Spleen (tissue), 13 donors: Measurements from ENCODE around the gene IKZF3. TPM values are rescaled to one million over a fixed set of nuclear protein-coding genes. Genes with fewer than 3 reads are reported as not detected.
A peak's percentile ranks its signal among the peaks of the same experiment; 100 is the strongest.

Experiments
- DNase-seq: peaks from one replicate; pipeline ENCODE4 v3.0.0-alpha.2; 2020
- H3K27ac ChIP-seq, 8 donors: fragments of 200-600 bp; sonication (generic) in 7 of 8; 1 replicate in 4 of 8; 2 replicates in 4 of 8; pipeline versions ENCODE4 v1.5.0 to v1.8.0; 2016 to 2021; ENCODE audit warnings: inconsistent platforms in 4 of 8, mild to moderate bottlenecking in 4 of 8, moderate library complexity in 1 of 8
- H3K27me3 ChIP-seq, 7 donors: fragments of 200-600 bp; sonication (generic) in 6 of 7; replicated peaks in 1 of 7; 1 replicate in 4 of 7; 2 replicates in 3 of 7; pipeline versions ENCODE4 v1.5.0 to v1.8.0; 2016 to 2021; ENCODE audit warnings: inconsistent platforms in 3 of 7, mild to moderate bottlenecking in 1 of 7
- H3K36me3 ChIP-seq, 6 donors: fragments of 200-600 bp; sonication (generic) in 5 of 6; 1 replicate in 4 of 6; 2 replicates in 2 of 6; pipeline versions ENCODE4 v1.5.0 to v1.8.0; 2016 to 2021; ENCODE audit warnings: inconsistent platforms in 2 of 6
- H3K4me1 ChIP-seq, 6 donors: fragments of 200-600 bp; sonication (generic) in 5 of 6; 1 replicate in 3 of 6; 2 replicates in 3 of 6; pipeline versions ENCODE4 v1.5.0 to v1.8.0; 2016 to 2021; ENCODE audit warnings: inconsistent platforms in 3 of 6
- H3K4me3 ChIP-seq, 8 donors: fragments of 200-600 bp; sonication (generic) in 7 of 8; 1 replicate in 4 of 8; 2 replicates in 4 of 8; pipeline versions ENCODE4 v1.5.0 to v1.8.0; 2016 to 2021; ENCODE audit warnings: inconsistent platforms in 4 of 8, mild to moderate bottlenecking in 4 of 8, moderate library complexity in 2 of 8
- H3K9me3 ChIP-seq, 8 donors: fragments of 200-600 bp; sonication (generic) in 7 of 8; 1 replicate in 4 of 8; 2 replicates in 4 of 8; pipeline versions ENCODE4 v1.5.0 to v1.8.0; 2016 to 2021; ENCODE audit warnings: inconsistent platforms in 4 of 8
- POLR2A ChIP-seq, 3 donors: fragments of 450-650 bp; IDR thresholded peaks; one replicate each; pipeline ENCODE4 v1.5.1; 2017; ENCODE audit warnings: antibody characterized with exemption in 3 of 3, mild to moderate bottlenecking in 1 of 3
- POLR2AphosphoS5 ChIP-seq, 3 donors: sonication (generic); formaldehyde crosslinking; IDR thresholded peaks; one replicate each; pipeline ENCODE4 v1.5.1; 2017; ENCODE audit warnings: antibody characterized with exemption in 3 of 3
- WGBS, 5 donors: extraction: QIAGEN DNeasy Blood & Tissue Kit in 3 of 5; methylation state at CpG; one replicate each; pipeline versions ENCODE4 v1.1.5 to v1.1.7; 2013 to 2018; 5-methylcytosine and 5-hydroxymethylcytosine counted together
- intact Hi-C: fragments of 100-400 bp; cut with DNase I; formaldehyde crosslinking; loops from one replicate; pipeline ENCODE4 v1.15.0; 2023; ENCODE audit warnings: low total_unique reads
- long read RNA-seq, 2 donors: transcript quantifications; one replicate each; lab custom pipeline, GENCODE V29; 2026
- polyA plus RNA-seq, 3 donors: library from polyadenylated mRNA; stranded (reverse); fragments of 200-250 nt; gene quantifications; one replicate each; pipeline ENCODE4 v1.2.1, GENCODE V29; 2013
- total RNA-seq, 7 donors: library from RNA; depleted of rRNA in 3 of 7; stranded (reverse); fragments of >200 nt in 3 of 7; fragmentation: NEBNext Ultra II Directional in 4 of 7; extraction: Animal tissue kit (Norgen Biotek cat#: 25700) in 4 of 7; gene quantifications; one replicate each; pipeline versions ENCODE4 v1.1.0 to v1.2.1, GENCODE V29; 2016 to 2021
- TF ChIP-seq, protein P1 (sequence below), 11 experiments: fragments of 200-600 bp in 7 of 11; fragments of 450-650 bp in 4 of 11; sonication (generic) in 4 of 11; IDR thresholded peaks in 8 of 11; conservative IDR thresholded peaks in 3 of 11; 1 replicate in 7 of 11; 2 replicates in 4 of 11; pipeline versions ENCODE4 v1.4.0 to v1.8.0; 2016 to 2021; ENCODE audit warnings: antibody characterized with exemption in 11 of 11, inconsistent platforms in 4 of 11, mild to moderate bottlenecking in 1 of 11
- donor health status: healthy with polysubstance abuse.
- donor health status: DM: no; HTN: no; CAD: no; lungs with moderate emphysema.
- donor health status: DM: no; HTN: no; CAD: no.
- donor health status: Bipolar disorder and iron deficiency.
- donor health status: healthy.
- donor health status: DM: no; HTN: no; CAD: no.
- donor health status: DM: yes; HTN: yes; CAD: no.

The IKZF3 gene
- total RNA-seq (100 to 1,000 TPM in 1 of 7 donors, 10 to 100 TPM in 6; 79.1 to 132 (median 86.4) TPM), polyA plus RNA-seq (10 to 100 TPM; 17.5 to 33.3 (median 27.8) TPM)
- long read RNA-seq, donor 1, full-length matches to known transcripts: 3 of 3 reads
- long read RNA-seq, donor 1, partial matches to known transcripts: 0 of 3 reads
- long read RNA-seq, donor 1, other reads (novel, unspliced or antisense): 0 of 3 reads
- long read RNA-seq, donor 2: 0 reads

DNA sequence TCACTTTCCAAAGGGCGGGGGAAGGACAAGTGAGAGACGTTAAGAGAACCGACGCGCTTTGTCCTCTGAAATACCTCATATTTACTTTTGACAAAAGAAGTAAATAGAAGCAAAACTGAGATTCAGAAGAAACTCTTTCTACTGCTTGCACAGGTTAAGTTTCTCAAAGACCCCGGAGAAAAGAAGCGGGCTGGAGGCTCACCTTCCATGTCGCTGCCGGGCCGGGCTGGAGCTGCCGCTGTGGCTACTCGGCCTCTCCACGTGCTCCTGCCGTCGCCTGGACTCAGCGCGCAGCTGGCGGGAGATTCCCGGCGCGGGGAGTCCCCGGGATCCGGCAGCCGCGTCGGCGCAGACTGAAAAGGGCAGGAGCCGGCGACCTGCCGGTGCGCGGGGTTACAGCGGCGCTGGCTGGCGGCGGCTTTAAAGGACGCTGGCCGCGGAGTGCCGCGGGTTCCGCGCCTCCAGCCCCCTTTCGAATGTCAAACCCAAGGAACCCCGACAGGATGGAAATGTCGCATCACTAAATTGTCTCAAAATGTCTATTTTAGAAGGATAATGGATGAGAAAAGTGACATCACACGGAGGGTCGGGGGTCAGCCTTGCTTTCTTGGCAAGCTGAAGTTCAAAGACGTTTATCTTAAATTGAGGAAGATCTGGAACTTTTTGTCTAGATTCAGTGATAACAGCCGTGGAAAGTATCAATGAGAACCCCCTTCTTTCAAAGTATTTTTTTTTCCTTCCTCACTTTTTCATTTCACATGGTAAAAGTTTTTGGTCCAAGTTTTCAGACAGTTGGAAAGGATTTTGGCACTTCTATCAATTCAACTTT, at the start of gene IKZF3:
Gene IKZF3, minus strand, starts transcription at position 395 of the 829 bp plus-strand sequence. Its CDS starts 186 bp downstream, at position 209.
- 2 to 7% (median 2%) methylated on average over 33 to 50 of the region's 50 CpGs for WGBS, 5 donors
- Histone ChIP-seq H3K4me1 (peaks cover 0 to 74% (median 41%) of the 10 kb centered on the region in 6 donors), H3K27ac (peak within 1 kb of the TSS; percentile 72 to 93 (median 86)), H3K4me3 (peak within 1 kb of the TSS; percentile 37 to 72 (median 43)), H3K9me3 (peaks cover 0 to 10% (median 0%) of the 10 kb centered on the region in 8 donors), H3K27me3 (peaks cover 0 to 86% (median 34%) of the 10 kb centered on the region in 7 donors), H3K36me3 (no peaks in the 10 kb centered on the region)
- TF ChIP-seq POLR2AphosphoS5 (IDR thresholded peaks at IDR 0.05): peak; percentile 78 to 89 (median 84)
- no peak for TF ChIP-seq POLR2A (IDR thresholded peaks at IDR 0.05)
- TF ChIP-seq, protein P1, sequence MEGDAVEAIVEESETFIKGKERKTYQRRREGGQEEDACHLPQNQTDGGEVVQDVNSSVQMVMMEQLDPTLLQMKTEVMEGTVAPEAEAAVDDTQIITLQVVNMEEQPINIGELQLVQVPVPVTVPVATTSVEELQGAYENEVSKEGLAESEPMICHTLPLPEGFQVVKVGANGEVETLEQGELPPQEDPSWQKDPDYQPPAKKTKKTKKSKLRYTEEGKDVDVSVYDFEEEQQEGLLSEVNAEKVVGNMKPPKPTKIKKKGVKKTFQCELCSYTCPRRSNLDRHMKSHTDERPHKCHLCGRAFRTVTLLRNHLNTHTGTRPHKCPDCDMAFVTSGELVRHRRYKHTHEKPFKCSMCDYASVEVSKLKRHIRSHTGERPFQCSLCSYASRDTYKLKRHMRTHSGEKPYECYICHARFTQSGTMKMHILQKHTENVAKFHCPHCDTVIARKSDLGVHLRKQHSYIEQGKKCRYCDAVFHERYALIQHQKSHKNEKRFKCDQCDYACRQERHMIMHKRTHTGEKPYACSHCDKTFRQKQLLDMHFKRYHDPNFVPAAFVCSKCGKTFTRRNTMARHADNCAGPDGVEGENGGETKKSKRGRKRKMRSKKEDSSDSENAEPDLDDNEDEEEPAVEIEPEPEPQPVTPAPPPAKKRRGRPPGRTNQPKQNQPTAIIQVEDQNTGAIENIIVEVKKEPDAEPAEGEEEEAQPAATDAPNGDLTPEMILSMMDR (IDR thresholded peaks at IDR 0.05 in 8 of 11, conservative IDR thresholded peaks at IDR 0.05 in 3 of 11): peak in 9 of 11 experiments; percentile 8 to 49 (median 34)
- DNase-seq: peak; percentile 93
- intact Hi-C loops: loop anchor here (10.0 kb wide), 2 partner anchors 109 to 239 kb away; partner anchors contain the start of gene PPP1R1B

DNA sequence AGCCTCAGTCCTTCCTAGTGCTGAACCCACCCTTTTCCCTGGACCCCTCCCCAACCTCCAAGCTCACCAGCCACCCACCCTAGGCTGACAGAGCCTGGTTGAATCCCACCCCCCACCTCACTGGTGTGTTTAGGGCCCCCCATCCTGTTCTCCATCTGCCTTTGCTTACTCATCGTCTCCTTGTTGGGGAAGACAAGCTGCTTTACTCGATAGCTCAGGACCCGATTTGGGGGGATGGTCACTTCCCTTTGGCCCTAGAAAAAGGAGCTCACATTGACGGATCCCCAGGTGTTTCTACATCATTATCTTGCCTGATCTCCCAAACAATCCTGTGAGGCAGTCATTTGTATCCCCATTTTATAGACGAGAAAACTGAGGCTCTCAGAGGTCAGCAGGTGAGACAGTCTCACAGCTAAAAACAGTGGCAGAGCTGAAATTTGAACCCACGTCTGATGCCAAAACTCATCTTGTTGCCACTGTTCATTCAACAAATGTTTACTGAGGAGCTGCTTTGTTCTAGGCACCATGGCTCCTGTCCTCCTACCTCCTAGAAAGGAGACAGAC, 44.8 kb upstream of the IKZF3 start:
- Histone ChIP-seq H3K27ac (no peak overlapping the region), H3K9me3 (no peaks in the 10 kb centered on the region), H3K4me1 (peaks cover 0 to 3% (median 0%) of the 10 kb centered on the region in 6 donors), H3K4me3 (no peak overlapping the region), H3K27me3 (no peaks in the 10 kb centered on the region), H3K36me3 (peaks cover 0 to 85% (median 24%) of the 10 kb centered on the region in 6 donors)
- 89 to 96% (median 95%) methylated on average over 6 of the region's 6 CpGs for WGBS, 5 donors
- TF ChIP-seq POLR2AphosphoS5 (IDR thresholded peaks at IDR 0.05): no peak
- TF ChIP-seq, protein P1 (IDR thresholded peaks at IDR 0.05 in 8 of 11, conservative IDR thresholded peaks at IDR 0.05 in 3 of 11): no peak
- TF ChIP-seq POLR2A (IDR thresholded peaks at IDR 0.05): no peak
- intact Hi-C loops: no loop called here
- DNase-seq: no peak

DNA sequence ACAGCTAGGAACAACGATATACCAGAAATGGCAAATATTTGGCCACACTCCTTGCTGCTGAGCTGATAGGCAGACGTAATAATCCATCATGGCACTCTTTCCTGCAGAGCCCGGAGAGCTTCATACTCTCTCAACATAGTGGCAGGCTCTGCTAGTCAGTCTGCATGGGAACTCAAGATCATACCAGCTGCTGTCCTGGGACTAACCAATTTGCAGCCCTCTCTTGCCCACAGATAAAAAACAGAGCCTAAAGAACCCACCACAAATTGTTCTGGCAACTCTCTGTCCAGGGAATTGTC, 40.8 kb upstream of the IKZF3 start:
- Histone ChIP-seq H3K27ac (no peak overlapping the region), H3K36me3 (peaks cover 0 to 81% (median 10%) of the 10 kb centered on the region in 6 donors), H3K4me3 (no peak overlapping the region), H3K9me3 (no peaks in the 10 kb centered on the region), H3K27me3 (no peaks in the 10 kb centered on the region), H3K4me1 (peaks cover 0 to 13% (median 0%) of the 10 kb centered on the region in 6 donors)
- no peak for DNase-seq
- TF ChIP-seq POLR2AphosphoS5 (IDR thresholded peaks at IDR 0.05) (no peak), POLR2A (IDR thresholded peaks at IDR 0.05) (no peak)
- TF ChIP-seq, protein P1 (IDR thresholded peaks at IDR 0.05 in 8 of 11, conservative IDR thresholded peaks at IDR 0.05 in 3 of 11): no peak
- intact Hi-C loops: no loop called here
- 79 to 93% (median 91%) methylated on average over 3 of the region's 3 CpGs for WGBS, 5 donors
